ENCODE measurements around the gene DPPA4.

Gene DPPA4

GRCh38 chr3:109355625-109356441, 18.5 kb upstream of the DPPA4 start:
- no peak for TF ChIP-seq CTCF (IDR thresholded peaks at IDR 0.05; ENCODE audit: low read depth, low read length)
- DNase-seq (ENCODE audit: low read depth in 2 of 2), result no peak
- no peak overlapping the region for H3K4me3 ChIP-seq (replicated peaks in 1 of 2; ENCODE audit: low read depth in 2 of 2, low read length in 2 of 2)

GRCh38 chr3:109353057-109353456, 15.7 kb upstream of the DPPA4 start:
- no peak for TF ChIP-seq CTCF (IDR thresholded peaks at IDR 0.05; ENCODE audit: low read depth, low read length)
- no peak for DNase-seq (ENCODE audit: low read depth in 2 of 2)
- no peak overlapping the region for H3K4me3 ChIP-seq (replicated peaks in 1 of 2; ENCODE audit: low read depth in 2 of 2, low read length in 2 of 2)

GRCh38 chr3:109351231-109351630, 13.9 kb upstream of the DPPA4 start:
- H3K4me3 ChIP-seq (replicated peaks in 1 of 2; ENCODE audit: low read depth in 2 of 2, low read length in 2 of 2), result no peak overlapping the region
- DNase-seq (ENCODE audit: low read depth in 2 of 2), result no peak
- TF ChIP-seq CTCF (IDR thresholded peaks at IDR 0.05; ENCODE audit: low read depth, low read length), result no peak

- no peak for DNase-seq (ENCODE audit: low read depth in 2 of 2)
- no peak overlapping the region for H3K4me3 ChIP-seq (replicated peaks in 1 of 2; ENCODE audit: low read depth in 2 of 2, low read length in 2 of 2)
- no peak for TF ChIP-seq CTCF (IDR thresholded peaks at IDR 0.05; ENCODE audit: low read depth, low read length)
These were observed 9.5 kb upstream of the DPPA4 start for GRCh38 chr3:109346770-109347295.

GRCh38 chr3:109346099-109346498, 8.8 kb upstream of the DPPA4 start:
- H3K4me3 ChIP-seq (replicated peaks in 1 of 2; ENCODE audit: low read depth in 2 of 2, low read length in 2 of 2), result no peak overlapping the region
- no peak for TF ChIP-seq CTCF (IDR thresholded peaks at IDR 0.05; ENCODE audit: low read depth, low read length)
- DNase-seq (ENCODE audit: low read depth in 2 of 2), result no peak

GRCh38 chr3:109339714-109340648, 2.6 kb upstream of the DPPA4 start:
- no peak for TF ChIP-seq CTCF (IDR thresholded peaks at IDR 0.05; ENCODE audit: low read depth, low read length)
- DNase-seq (ENCODE audit: low read depth in 2 of 2), result no peak
- H3K4me3 ChIP-seq (replicated peaks in 1 of 2; ENCODE audit: low read depth in 2 of 2, low read length in 2 of 2), result no peak overlapping the region

Measured in cardiac fibroblast (primary cell).